Suprapubic skin (tissue), 4 donors: ENCODE data around the gene SPOCK3. TPM values are rescaled to one million over a fixed set of nuclear protein-coding genes. Genes with fewer than 3 reads are reported as not detected.

Source experiments
- DNase-seq, 2 donors: peaks; one replicate each; pipeline ENCODE4 v3.0.0-alpha.2; 2019; ENCODE audit warnings: low spot score in 2 of 2
- H3K27ac ChIP-seq: fragments of 200-600 bp; sonication (generic); one replicate; pipeline ENCODE4 v1.5.1; 2019
- H3K27me3 ChIP-seq: fragments of 200-600 bp; sonication (generic); one replicate; pipeline ENCODE4 v1.5.1; 2019
- H3K36me3 ChIP-seq: fragments of 200-600 bp; sonication (generic); one replicate; pipeline ENCODE4 v1.5.1; 2019
- H3K4me1 ChIP-seq: fragments of 200-600 bp; sonication (generic); one replicate; pipeline ENCODE4 v1.5.1; 2019
- H3K4me3 ChIP-seq: fragments of 200-600 bp; sonication (generic); one replicate; pipeline ENCODE4 v1.5.1; 2019; ENCODE audit warnings: mild to moderate bottlenecking
- H3K9me3 ChIP-seq: fragments of 200-600 bp; sonication (generic); one replicate; pipeline ENCODE4 v1.5.1; 2019
- EP300 ChIP-seq: sonication (generic); formaldehyde crosslinking; IDR thresholded peaks from one replicate; pipeline ENCODE4 v1.6.1; 2017; ENCODE audit warnings: antibody characterized with exemption
- POLR2A ChIP-seq, 2 donors: fragments of 450-650 bp; IDR thresholded peaks; one replicate each; pipeline ENCODE4 v1.6.1; 2017; ENCODE audit warnings: antibody characterized with exemption in 2 of 2, mild to moderate bottlenecking in 2 of 2, moderate library complexity in 2 of 2
- POLR2AphosphoS5 ChIP-seq, 3 donors: sonication (generic); formaldehyde crosslinking; IDR thresholded peaks; one replicate each; pipeline ENCODE4 v1.6.1; 2017; ENCODE audit warnings: antibody characterized with exemption in 3 of 3
- WGBS: methylation state at CpG from one replicate; pipeline ENCODE4 v1.1.5; 2018; 5-methylcytosine and 5-hydroxymethylcytosine counted together
- total RNA-seq, 4 donors: library from RNA; depleted of rRNA; stranded (reverse); fragments of >200 nt; gene quantifications; one replicate each; pipeline ENCODE4 v1.1.0, GENCODE V29; 2016
- TF ChIP-seq, protein P1 (sequence below), 2 donors: fragments of 200-600 bp in 1 of 2; fragments of 450-650 bp in 1 of 2; sonication (generic) in 1 of 2; IDR thresholded peaks; one replicate each; pipeline ENCODE4 v1.5.1; 2016 to 2019; ENCODE audit warnings: antibody characterized with exemption in 2 of 2, mild to moderate bottlenecking in 1 of 2, moderate library complexity in 1 of 2

Gene SPOCK3
- total RNA-seq, 4 donors from 2014 or later = not detected

DNA sequence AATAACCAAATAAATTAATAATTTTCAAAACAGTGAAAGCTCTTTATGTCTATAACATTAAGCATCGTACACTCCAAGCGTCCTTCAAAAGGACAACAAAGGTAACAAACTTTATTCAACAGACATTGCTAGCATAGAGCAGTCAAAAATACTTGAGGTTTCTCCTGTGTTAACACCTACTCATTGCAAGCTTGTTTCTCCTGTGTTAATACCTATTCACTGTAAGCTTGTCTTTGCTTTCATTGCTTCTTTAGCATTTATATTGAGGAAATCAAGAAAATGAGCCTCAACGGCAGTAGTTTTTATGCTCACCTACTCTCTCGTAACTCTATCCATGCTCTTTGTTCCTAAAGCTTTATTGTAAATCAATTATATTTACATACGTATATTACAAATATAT lies 3.5 kb downstream of the SPOCK3 start:
- no peaks in the 10 kb centered on the region for H3K9me3 ChIP-seq
- no peak overlapping the region for H3K27ac ChIP-seq
- H3K36me3 ChIP-seq = no peaks in the 10 kb centered on the region
- no peak for DNase-seq
- H3K4me1 ChIP-seq = peaks cover 18% of the 10 kb centered on the region
- peaks cover 29% of the 10 kb centered on the region for H3K27me3 ChIP-seq
- H3K4me3 ChIP-seq = no peak overlapping the region
- TF ChIP-seq, protein P1, sequence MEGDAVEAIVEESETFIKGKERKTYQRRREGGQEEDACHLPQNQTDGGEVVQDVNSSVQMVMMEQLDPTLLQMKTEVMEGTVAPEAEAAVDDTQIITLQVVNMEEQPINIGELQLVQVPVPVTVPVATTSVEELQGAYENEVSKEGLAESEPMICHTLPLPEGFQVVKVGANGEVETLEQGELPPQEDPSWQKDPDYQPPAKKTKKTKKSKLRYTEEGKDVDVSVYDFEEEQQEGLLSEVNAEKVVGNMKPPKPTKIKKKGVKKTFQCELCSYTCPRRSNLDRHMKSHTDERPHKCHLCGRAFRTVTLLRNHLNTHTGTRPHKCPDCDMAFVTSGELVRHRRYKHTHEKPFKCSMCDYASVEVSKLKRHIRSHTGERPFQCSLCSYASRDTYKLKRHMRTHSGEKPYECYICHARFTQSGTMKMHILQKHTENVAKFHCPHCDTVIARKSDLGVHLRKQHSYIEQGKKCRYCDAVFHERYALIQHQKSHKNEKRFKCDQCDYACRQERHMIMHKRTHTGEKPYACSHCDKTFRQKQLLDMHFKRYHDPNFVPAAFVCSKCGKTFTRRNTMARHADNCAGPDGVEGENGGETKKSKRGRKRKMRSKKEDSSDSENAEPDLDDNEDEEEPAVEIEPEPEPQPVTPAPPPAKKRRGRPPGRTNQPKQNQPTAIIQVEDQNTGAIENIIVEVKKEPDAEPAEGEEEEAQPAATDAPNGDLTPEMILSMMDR (IDR thresholded peaks at IDR 0.05) = no peak
- TF ChIP-seq EP300 (no peak), POLR2A (IDR thresholded peaks at IDR 0.05) (no peak), POLR2AphosphoS5 (IDR thresholded peaks at IDR 0.05) (no peak)
- 84% methylated on average over 5 of the region's 5 CpGs for WGBS

DNA sequence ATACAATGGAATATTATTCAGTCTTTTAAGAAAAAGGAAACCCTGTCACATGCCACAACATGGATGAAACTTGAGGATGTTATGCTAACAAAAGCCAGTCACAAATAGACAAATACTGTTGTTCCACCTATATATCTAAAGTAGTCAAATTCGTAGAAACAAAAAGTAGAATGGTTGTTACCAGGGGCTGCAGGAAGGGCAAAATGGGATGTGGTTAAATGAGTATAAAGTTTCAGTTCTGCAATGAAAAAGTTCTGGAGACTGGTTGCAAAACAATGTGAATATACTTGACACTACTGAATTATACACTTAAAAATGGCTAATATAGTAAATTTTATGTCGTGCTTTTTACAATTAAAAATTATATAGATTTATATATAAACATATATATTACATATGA lies 12.2 kb downstream of the SPOCK3 start:
- no peaks in the 10 kb centered on the region for H3K36me3 ChIP-seq
- H3K27me3 ChIP-seq = no peaks in the 10 kb centered on the region
- H3K4me3 ChIP-seq = no peak overlapping the region
- no peaks in the 10 kb centered on the region for H3K9me3 ChIP-seq
- no peak overlapping the region for H3K27ac ChIP-seq
- no peak for TF ChIP-seq POLR2A (IDR thresholded peaks at IDR 0.05)
- TF ChIP-seq, protein P1 (IDR thresholded peaks at IDR 0.05) = no peak
- TF ChIP-seq EP300 = no peak
- no peak for TF ChIP-seq POLR2AphosphoS5 (IDR thresholded peaks at IDR 0.05)
- no peaks in the 10 kb centered on the region for H3K4me1 ChIP-seq
- no peak for DNase-seq
- 80% methylated on average over 2 of the region's 2 CpGs for WGBS

DNA sequence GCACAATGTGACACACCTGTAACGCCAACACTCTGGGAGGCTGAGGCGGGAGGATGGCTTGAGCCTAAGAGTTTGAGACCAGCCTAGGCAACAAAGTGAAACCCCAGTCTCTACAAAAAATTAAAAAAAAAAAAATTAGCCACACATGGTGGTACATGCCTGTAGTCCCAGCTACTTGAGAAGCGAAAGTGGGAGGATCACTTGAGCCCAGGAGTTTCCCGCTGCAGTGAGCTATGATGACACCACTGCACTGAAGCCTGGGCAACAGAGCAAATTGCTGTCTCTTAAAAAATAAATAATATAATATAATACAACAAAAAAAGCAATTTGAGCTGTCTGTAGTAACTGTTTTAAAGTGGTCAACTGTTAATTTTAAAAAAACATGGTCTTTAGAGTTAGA lies 13.2 kb downstream of the SPOCK3 start:
- Histone ChIP-seq H3K27me3 (no peaks in the 10 kb centered on the region), H3K27ac (no peak overlapping the region), H3K4me1 (no peaks in the 10 kb centered on the region), H3K9me3 (no peaks in the 10 kb centered on the region), H3K4me3 (no peak overlapping the region), H3K36me3 (no peaks in the 10 kb centered on the region)
- no peak for DNase-seq
- TF ChIP-seq POLR2A (IDR thresholded peaks at IDR 0.05) (no peak), POLR2AphosphoS5 (IDR thresholded peaks at IDR 0.05) (no peak), EP300 (no peak)
- TF ChIP-seq, protein P1 (IDR thresholded peaks at IDR 0.05) = no peak
- WGBS = 91% methylated on average over 4 of the region's 4 CpGs

DNA sequence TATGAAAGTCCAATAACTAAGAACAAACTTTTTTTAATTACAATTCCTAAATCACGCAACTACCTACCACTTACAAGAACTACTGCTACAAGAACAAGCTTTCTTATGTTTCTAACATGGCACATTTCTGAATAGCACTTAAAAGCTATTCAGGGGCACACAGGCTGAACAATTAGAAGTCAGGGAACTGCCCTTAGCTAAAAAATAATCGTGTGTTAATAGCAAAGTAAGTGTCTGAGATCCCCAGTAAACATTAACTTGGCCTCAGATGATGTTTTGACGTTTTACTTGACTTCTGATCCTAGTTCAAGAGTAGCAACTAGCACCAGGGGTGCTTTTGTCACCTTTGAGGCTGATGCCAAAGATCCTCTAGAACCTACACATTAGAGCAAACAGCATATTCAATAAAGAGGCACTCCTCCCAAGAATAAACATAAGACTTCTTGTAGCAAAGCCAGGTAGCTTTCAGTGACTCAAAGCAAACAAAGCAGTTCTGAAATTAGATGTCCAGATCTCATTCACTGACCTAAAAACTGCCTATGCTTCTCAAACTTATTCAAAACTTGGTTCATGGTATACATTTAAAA lies 16.2 kb downstream of the SPOCK3 start:
- H3K27me3 ChIP-seq = no peaks in the 10 kb centered on the region
- TF ChIP-seq POLR2AphosphoS5 (IDR thresholded peaks at IDR 0.05) (no peak), POLR2A (IDR thresholded peaks at IDR 0.05) (no peak), EP300 (no peak)
- TF ChIP-seq, protein P1 (IDR thresholded peaks at IDR 0.05) = no peak
- no peaks in the 10 kb centered on the region for H3K4me1 ChIP-seq
- H3K4me3 ChIP-seq = no peak overlapping the region
- no peaks in the 10 kb centered on the region for H3K36me3 ChIP-seq
- no peak for DNase-seq
- 60% methylated on average over 3 of the region's 3 CpGs for WGBS
- no peaks in the 10 kb centered on the region for H3K9me3 ChIP-seq
- no peak overlapping the region for H3K27ac ChIP-seq

DNA sequence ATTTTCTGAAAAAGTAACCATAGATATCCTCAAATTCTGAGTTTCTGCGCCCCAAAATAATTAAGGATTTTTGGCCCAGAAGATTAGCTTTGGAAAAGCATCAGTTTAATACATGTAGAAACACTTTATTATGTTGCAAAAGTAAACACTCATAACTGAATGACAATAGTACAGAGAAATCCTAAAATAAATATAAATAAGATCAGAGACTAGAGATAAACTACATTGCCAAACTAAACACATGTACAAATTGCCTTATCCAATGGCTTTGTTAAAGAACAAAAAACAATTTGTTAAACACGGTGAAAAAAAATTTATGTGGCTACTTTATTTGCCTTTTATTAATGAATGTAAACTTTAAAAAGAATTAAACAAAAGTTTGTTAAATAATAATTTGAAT lies 17.5 kb downstream of the SPOCK3 start:
- no peaks in the 10 kb centered on the region for H3K27me3 ChIP-seq
- no peak overlapping the region for H3K4me3 ChIP-seq
- no peaks in the 10 kb centered on the region for H3K36me3 ChIP-seq
- H3K9me3 ChIP-seq = no peaks in the 10 kb centered on the region
- H3K27ac ChIP-seq = no peak overlapping the region
- TF ChIP-seq, protein P1 (IDR thresholded peaks at IDR 0.05) = no peak
- no peak for TF ChIP-seq POLR2AphosphoS5 (IDR thresholded peaks at IDR 0.05)
- TF ChIP-seq POLR2A (IDR thresholded peaks at IDR 0.05) = no peak
- no peak for TF ChIP-seq EP300
- H3K4me1 ChIP-seq = no peaks in the 10 kb centered on the region
- 88% methylated on average over 2 of the region's 2 CpGs for WGBS
- no peak for DNase-seq
